ENCODE results near the gene CREB1.

DNA sequence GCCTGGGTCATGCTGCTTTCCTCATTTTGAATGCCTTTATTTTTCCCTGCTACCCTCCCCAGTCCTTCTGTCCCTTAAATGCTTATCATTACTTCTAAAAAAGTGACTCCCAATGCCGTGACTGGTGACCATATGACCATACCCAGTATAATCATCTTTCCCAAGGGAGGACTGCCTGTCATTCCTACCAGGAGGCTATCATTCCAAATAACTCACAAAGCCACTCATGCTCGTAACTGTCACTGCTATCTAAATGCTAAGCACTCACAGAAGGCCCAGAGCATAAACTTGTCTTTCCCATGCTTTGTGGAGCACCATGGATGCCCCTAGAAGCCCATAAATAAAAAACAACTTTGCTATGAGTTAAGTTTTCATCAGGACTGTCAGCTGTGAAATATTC lies 38.7 kb upstream of the CREB1 start:
- TF ChIP-seq, protein P1, sequence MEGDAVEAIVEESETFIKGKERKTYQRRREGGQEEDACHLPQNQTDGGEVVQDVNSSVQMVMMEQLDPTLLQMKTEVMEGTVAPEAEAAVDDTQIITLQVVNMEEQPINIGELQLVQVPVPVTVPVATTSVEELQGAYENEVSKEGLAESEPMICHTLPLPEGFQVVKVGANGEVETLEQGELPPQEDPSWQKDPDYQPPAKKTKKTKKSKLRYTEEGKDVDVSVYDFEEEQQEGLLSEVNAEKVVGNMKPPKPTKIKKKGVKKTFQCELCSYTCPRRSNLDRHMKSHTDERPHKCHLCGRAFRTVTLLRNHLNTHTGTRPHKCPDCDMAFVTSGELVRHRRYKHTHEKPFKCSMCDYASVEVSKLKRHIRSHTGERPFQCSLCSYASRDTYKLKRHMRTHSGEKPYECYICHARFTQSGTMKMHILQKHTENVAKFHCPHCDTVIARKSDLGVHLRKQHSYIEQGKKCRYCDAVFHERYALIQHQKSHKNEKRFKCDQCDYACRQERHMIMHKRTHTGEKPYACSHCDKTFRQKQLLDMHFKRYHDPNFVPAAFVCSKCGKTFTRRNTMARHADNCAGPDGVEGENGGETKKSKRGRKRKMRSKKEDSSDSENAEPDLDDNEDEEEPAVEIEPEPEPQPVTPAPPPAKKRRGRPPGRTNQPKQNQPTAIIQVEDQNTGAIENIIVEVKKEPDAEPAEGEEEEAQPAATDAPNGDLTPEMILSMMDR (conservative IDR thresholded peaks at IDR 0.05 in 1 of 2, IDR thresholded peaks at IDR 0.05 in 1 of 2; ENCODE audit: extremely low read depth in 1 of 2, insufficient read depth in 1 of 2, low read depth in 1 of 2, low read length in 2 of 2) = no peak
- TF ChIP-seq EZH2 (IDR thresholded peaks at IDR 0.05; ENCODE audit: borderline replicate concordance, low read length) = no peak
